Measurements from ENCODE around the gene NQO2. TPM values are rescaled to one million over a fixed set of nuclear protein-coding genes. Genes with fewer than 3 reads are reported as not detected.
A peak's percentile ranks its signal among the peaks of the same experiment; 100 is the strongest.

NQO2 gene
- polyA plus RNA-seq, 1 of the 3 experiments (the other 2 are of a cell fraction): 19.2 TPM

- H3K79me2 ChIP-seq (ENCODE audit: insufficient read depth): peaks cover 64% of the 10 kb centered on the region
- peak within 1 kb of the TSS; percentile 98 for H3K9ac ChIP-seq
- POLR2A ChIA-PET: interaction anchor here (0.6 to 2.4 kb wide), 6 partner anchors 14 to 229 kb away, joined by 3 to 19 read pairs (median 4); no protein-coding TSS in a partner anchor
- peak; percentile 98 for DNase-seq
- H3K36me3 ChIP-seq (replicated peaks in 1 of 2; ENCODE audit: control insufficient read depth in 1 of 2, insufficient read depth in 2 of 2, low read length in 1 of 2): peaks cover 12 to 15% of the 10 kb centered on the region in 2 experiments
- H3K27ac ChIP-seq (ENCODE audit: low read depth in 2 of 2, low read length in 1 of 2): peak within 1 kb of the TSS; percentile 95 to 98
- H3K4me1 ChIP-seq (ENCODE audit: control insufficient read depth in 1 of 2, insufficient read depth in 2 of 2, low read depth in 1 of 2, low read length in 1 of 2): peaks cover 7 to 14% of the 10 kb centered on the region in 2 experiments; a peak in 3 of 4 replicates
- no peaks in the 10 kb centered on the region for H3K27me3 ChIP-seq (ENCODE audit: insufficient read depth)
- CTCF ChIA-PET: interaction anchor here (1.0 to 2.3 kb wide), 7 partner anchors 9 to 318 kb away, joined by 3 to 10 read pairs (median 4); partner anchors contain the start of gene MYLK4
- 2% methylated on average over 13 of the region's 112 CpGs for WGBS (ENCODE audit: low lambda C conversion rate)
- H3K9me3 ChIP-seq: no peaks in the 10 kb centered on the region
- peaks cover 15% of the 10 kb centered on the region for H4K20me1 ChIP-seq (ENCODE audit: insufficient read depth)
- peak within 1 kb of the TSS; percentile 95 for H3K4me2 ChIP-seq
- H2AFZ ChIP-seq (ENCODE audit: low read depth): peak within 1 kb of the TSS; percentile 84
- H3F3A ChIP-seq (replicated peaks; ENCODE audit: insufficient read depth): peaks cover 31% of the 10 kb centered on the region
- H3K9me2 ChIP-seq: no peaks in the 10 kb centered on the region
- H3K4me3 ChIP-seq (ENCODE audit: low read depth in 2 of 2, low read length in 1 of 2): peak within 1 kb of the TSS; percentile 90 to 93
- TF ChIP-seq ELF1 (IDR thresholded peaks at IDR 0.05) (peak; percentile 89), GABPA (IDR thresholded peaks at IDR 0.05; ENCODE audit: low read depth) (peak; percentile 83), TCF12 (IDR thresholded peaks at IDR 0.05) (no peak), EZH2phosphoT487 (IDR thresholded peaks at IDR 0.05; ENCODE audit: borderline replicate concordance, low read depth) (no peak), CTCF (IDR thresholded peaks at IDR 0.05) (peak; percentile 42), NRF1 (IDR thresholded peaks at IDR 0.05; ENCODE audit: low read depth, low read length) (peak; percentile 35), IRF3 (IDR thresholded peaks at IDR 0.05; ENCODE audit: low read depth, low read length) (no peak), RXRA (IDR thresholded peaks at IDR 0.05; ENCODE audit: borderline replicate concordance, low read depth) (no peak), REST (IDR thresholded peaks at IDR 0.05; ENCODE audit: low read depth, low read length) (peak; percentile 61), TAF1 (IDR thresholded peaks at IDR 0.05; ENCODE audit: borderline replicate concordance, low read depth, low read length) (no peak; the same call in none of the 2 replicates), MAX (IDR thresholded peaks at IDR 0.05; ENCODE audit: low read depth) (peak; percentile 49; the same call in 1 of the 2 replicates), EP300 (IDR thresholded peaks at IDR 0.05; ENCODE audit: borderline replicate concordance in 1 of 2, low read depth in 1 of 2, low read length in 1 of 2) (no peak), TEAD4 (IDR thresholded peaks at IDR 0.05; ENCODE audit: borderline replicate concordance, insufficient read depth) (0 out of 2 replicates have a peak, but pooled peaks have one; percentile 2), GATA2 (CRISPR knock-in tag; IDR thresholded peaks at IDR 0.05) (no peak), SMC3 (IDR thresholded peaks at IDR 0.05; ENCODE audit: low read depth, low read length) (no peak), NFIC (IDR thresholded peaks at IDR 0.05; ENCODE audit: borderline replicate concordance) (no peak; the same call in 1 of the 2 replicates), RFX5 (IDR thresholded peaks at IDR 0.05; ENCODE audit: low read length) (no peak), PBX3 (IDR thresholded peaks at IDR 0.05) (peak; percentile 11; the same call in 1 of the 2 replicates), FOXJ3 (CRISPR knock-in tag; IDR thresholded peaks at IDR 0.05) (no peak), MXI1 (IDR thresholded peaks at IDR 0.05; ENCODE audit: low read depth, low read length) (peak; percentile 59), JUND (IDR thresholded peaks at IDR 0.05) (no peak), YY1 (IDR thresholded peaks at IDR 0.05; ENCODE audit: low read depth) (no peak), RCOR1 (IDR thresholded peaks at IDR 0.05; ENCODE audit: low read length) (peak; percentile 33; the same call in 1 of the 2 replicates), RAD21 (IDR thresholded peaks at IDR 0.05; ENCODE audit: low read length) (peak; percentile 45)
Observed at GRCh38 chr6:3068329-3069214, 68.9 kb downstream of the NQO2 start, which contains the start of gene RIPK1. RIPK1 (plus strand) TSS chr6:3068494; CDS start chr6:3076824, 8,330 bp downstream.
